DMS79 treated with DMSO at 0.1 percent for 48 hours (cell line): ENCODE data around the gene PLA1A.

ENCODE experiments used
- DNase-seq: peaks from one replicate; lab custom pipeline; 2025; lab: John Stamatoyannopoulos, UW

The PLA1A gene

GRCh38 chr3:119608405-119609000 is 10.8 kb downstream of the PLA1A start:
- peak; percentile 13 for DNase-seq

DNA sequence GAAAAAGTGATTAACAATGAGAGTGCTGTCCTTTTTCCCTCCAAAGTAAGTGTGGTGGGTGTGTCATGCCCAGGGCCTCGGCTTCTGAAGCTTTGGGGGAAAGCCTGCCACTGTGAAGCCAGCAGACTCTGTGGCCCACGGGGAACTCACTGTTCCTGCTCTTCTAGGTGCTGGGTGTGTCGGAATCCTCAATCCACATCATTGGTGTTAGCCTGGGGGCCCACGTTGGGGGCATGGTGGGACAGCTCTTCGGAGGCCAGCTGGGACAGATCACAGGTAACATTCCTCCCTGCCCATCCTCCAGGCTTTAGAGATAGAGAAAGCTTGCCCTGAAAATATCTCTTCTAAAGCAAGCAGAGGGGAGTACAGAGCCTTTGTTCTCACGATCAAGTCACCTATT is 11.6 kb downstream of the PLA1A start:
- no peak for DNase-seq

GRCh38 chr3:119611664-119612063 is 14.0 kb downstream of the PLA1A start:
- no peak for DNase-seq

DNA sequence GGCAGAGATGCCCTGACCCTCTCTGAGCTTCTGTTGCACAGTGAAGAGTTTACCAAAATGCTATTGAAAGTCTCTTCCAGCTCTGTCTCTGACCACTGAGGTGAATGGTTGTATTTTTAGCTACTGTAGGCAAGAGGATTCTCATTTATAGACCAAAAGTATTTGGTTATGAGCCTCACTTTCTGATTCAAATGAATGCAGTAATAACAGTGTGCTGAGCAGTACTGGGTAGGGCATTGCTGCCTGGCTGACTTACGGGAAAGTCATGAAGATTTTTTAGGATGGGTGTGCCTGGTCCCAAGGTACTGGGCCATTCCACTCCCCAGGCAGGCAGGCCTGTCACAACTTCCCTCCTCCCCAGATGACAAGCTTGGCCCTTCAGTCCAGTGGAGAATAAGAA is 15.5 kb downstream of the PLA1A start:
- no peak for DNase-seq

DNA sequence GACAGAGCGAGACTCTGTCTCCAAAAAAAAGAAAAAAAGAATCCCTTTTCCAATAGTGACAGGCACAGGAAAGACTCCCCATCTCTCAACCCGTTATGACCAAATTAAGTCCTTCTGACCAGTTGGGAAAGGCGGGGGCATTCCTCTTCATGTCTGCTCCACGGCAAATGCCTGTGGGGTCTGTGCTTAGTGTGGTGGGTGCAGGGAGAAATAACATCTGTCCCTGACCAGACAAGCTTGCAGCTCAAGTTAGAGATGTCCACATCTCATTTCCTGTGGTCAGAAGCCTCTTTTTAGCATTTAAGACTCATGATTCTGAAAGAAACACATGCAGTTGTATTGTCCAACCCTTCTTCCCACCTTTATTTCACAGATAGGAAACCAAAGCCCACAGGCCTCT is 16.2 kb downstream of the PLA1A start:
- no peak for DNase-seq

DNA sequence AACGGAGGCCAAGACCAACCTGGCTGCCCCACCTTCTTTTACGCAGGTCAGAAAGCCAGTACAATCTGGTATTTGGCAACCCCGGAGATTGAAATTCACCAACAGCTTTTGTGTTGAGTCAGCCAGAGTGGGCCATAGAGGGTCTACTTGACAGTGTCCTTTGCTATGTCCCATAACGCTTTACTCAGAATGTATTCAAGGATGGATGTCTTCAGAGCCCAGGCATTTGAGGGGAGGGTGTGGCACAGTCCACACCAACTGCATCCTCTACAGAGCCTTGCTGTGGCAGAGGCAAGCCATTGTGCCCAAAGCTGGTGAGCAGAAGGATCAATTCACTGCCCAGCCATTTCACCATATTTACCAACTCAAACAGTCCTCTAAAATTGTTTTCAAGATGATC is 18.4 kb downstream of the PLA1A start:
- DNase-seq: no peak

DNA sequence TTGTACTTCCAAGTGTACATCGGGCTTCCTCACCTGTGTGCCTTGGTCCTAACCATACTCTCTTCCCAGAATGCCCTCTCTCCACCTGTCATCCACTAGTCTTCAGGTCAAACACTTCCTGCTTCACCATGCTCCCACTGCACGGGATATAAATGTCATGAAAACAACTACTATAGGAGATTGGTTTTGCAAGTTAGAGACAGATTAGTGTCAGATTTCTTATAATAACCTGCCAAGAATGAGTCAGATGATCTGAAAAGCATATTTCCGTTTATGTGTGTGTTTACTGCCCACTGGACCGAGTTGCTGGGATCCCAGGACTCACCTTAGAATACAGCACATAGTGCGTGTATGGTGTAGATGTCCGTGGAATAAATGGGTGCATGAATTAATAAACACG is 21.4 kb downstream of the PLA1A start:
- no peak for DNase-seq

- no peak for DNase-seq
These were observed 23.2 kb downstream of the PLA1A start for GRCh38 chr3:119620899-119621298.

GRCh38 chr3:119624002-119624720 is 26.5 kb downstream of the PLA1A start:
- DNase-seq: no peak

DNA sequence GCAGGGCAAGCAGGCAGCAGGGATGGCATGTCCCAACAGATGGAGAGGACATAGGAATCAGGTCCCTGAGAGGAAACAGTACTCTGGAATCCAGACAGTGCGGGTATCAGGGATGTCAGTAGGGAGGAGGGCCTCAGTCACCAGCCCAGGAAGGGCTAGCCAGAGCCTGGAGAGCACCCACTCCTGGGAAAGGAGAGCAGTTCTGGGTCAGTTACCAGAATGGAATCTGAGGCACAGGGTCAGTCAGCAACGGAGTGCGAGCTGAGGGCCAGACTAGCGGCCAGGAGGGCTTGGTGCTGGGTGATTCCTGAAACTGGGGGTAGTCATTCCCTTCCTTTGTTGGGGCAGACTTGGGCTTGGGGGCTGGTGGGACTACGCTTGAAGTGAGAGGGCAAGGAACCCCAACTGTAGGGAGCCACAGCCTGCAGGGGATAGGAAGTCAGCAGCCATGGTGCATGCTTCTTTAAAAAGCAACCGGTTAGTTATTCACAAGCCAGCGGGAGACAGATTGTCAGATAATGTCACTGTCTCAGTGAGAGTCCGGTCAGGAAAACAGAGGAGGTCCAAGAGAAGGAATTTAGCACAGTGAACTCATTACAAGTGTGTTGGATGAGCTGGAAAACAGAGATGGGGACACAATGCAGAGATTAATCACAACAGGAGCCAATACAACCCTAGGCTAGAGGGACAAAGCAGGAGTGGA is 27.9 kb downstream of the PLA1A start:
- no peak for DNase-seq

DNA sequence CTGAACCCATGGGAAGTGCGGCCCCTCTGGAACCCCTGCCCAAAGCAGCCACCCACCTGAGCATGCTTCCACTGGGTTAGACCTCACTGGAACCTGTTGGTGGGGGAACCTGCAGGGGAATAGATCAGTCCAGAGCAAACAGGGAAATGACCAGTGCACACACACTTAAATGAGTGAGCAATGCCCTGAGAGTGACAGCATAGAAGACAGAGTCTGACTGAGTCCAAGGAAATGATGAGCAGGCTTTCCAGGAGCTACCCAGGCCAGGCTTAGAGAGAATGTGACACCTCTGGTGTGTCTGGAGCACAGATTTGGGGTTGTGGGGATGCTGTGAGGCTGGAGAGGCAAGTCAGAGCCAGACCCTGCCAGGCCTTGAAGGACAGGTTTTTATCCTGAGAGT is 28.5 kb downstream of the PLA1A start:
- DNase-seq: no peak

DNA sequence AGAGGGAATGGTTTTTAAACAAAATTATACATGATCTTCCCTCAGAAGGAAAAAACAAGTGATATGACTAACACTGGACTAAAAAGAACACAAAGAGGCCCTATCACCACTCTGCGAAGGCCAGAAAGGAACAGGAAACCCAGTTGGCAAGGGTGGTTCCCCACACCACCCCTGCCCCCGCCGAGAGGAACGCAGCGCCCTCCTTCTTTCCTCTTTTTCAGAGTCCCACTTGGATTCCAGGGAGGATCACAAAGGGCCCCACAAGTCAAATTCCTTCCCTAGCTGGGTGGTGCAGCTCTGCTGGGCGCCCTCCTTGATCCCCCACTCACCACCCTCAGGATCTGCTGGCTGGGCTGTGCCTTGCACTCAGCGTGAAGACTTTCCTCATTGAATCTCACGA is 29.8 kb downstream of the PLA1A start:
- no peak for DNase-seq

GRCh38 chr3:119628390-119628789 is 30.7 kb downstream of the PLA1A start:
- DNase-seq: no peak

GRCh38 chr3:119628816-119629445 is 31.2 kb downstream of the PLA1A start:
- no peak for DNase-seq

- DNase-seq: no peak
These were observed 32.6 kb downstream of the PLA1A start for GRCh38 chr3:119630128-119630879.

- no peak for DNase-seq
These were observed 33.2 kb downstream of the PLA1A start for GRCh38 chr3:119630880-119631329.

DNA sequence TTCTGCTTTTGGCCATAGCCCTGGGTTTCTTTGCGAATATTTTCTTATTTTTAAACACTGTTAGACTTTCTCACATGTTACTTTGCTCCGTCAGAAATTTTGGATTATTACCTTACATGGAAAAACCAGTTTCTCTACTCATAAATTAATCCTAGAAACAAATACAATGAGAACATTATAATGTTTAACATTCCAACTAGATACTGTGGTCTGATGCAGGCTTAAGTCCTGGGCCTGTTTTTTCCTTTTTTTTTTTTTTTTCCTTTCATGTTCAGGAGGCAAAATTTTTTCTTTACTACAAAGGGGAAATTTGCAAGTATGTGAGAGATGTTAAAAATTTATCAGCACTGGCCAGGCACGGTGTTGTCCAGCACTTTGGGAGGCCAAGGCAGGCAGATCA is 33.8 kb downstream of the PLA1A start:
- no peak for DNase-seq

DNA sequence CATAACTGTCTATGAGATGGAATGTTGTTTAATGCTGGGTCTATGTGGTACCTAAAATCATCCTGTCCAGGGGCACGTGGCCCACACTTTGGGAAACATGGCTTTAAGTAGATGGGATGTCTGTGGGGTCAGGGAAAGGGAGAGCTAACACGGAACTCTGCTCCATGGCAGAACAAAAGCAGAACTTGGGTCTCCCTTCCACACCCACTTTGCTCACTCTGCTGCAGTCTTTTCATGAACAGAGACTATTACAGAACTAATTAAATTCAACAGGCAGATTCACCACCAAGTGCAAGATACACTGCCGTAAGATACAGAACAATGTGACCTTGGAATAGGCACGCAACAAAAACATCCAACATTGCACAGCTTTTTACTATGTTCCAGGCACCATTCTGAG is 34.5 kb downstream of the PLA1A start:
- no peak for DNase-seq

DNA sequence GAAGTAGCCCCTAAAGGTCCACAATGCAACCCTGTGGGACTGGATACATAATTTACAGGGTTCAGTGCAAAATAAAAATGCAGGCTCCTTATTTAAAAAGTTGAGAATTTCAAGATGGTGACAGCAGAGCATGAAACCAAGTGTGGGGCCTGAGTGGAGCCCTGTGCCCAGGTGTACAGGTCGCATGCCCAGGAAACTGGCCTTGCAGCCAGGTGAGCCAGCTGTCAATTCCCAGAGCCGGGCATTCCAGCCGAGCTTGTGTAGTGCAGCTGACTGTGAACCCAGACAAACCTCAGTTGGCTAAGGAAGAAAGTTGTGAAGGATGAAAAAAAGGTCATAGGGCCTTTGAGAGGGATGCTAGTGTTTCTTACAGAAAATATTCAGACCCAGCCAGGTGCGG is 35.1 kb downstream of the PLA1A start:
- DNase-seq: no peak

GRCh38 chr3:119635719-119636118 is 38.0 kb downstream of the PLA1A start:
- no peak for DNase-seq

- DNase-seq: no peak
These were observed 38.6 kb downstream of the PLA1A start for GRCh38 chr3:119636249-119636648.
